Testis (tissue), 3 donors: ENCODE results near the gene AIG1. TPM values are rescaled to one million over a fixed set of nuclear protein-coding genes. Genes with fewer than 3 reads are reported as not detected.

Experiments used
- DNase-seq: peaks from one replicate; pipeline ENCODE4 v3.0.0-alpha.2; 2019
- H3K27ac ChIP-seq, 2 donors: fragments of 200-600 bp; sonication (generic); one replicate each; pipeline ENCODE4 v1.5.1; 2019
- H3K27me3 ChIP-seq: fragments of 200-600 bp; sonication (generic); one replicate; pipeline ENCODE4 v1.5.1; 2019
- H3K36me3 ChIP-seq: fragments of 200-600 bp; sonication (generic); one replicate; pipeline ENCODE4 v1.5.1; 2017; ENCODE audit warnings: low read depth; ENCODE audit errors: missing control alignments
- H3K4me1 ChIP-seq: fragments of 200-600 bp; sonication (generic); one replicate; pipeline ENCODE4 v1.5.1; 2019
- H3K4me3 ChIP-seq, 2 donors: fragments of 200-600 bp; sonication (generic); one replicate each; pipeline ENCODE4 v1.5.1; 2017 to 2019
- H3K9me3 ChIP-seq: fragments of 200-600 bp; sonication (generic); one replicate; pipeline ENCODE4 v1.5.1; 2017
- POLR2A ChIP-seq: fragments of 450-650 bp; IDR thresholded peaks from one replicate; pipeline ENCODE4 v1.6.1; 2017; ENCODE audit warnings: antibody characterized with exemption, mild to moderate bottlenecking, moderate library complexity
- WGBS, 2 donors: methylation state at CpG; one replicate each; pipeline ENCODE4 v1.1.5; 2018; 5-methylcytosine and 5-hydroxymethylcytosine counted together
- intact Hi-C: fragments of 100-400 bp; cut with DNase I; formaldehyde crosslinking; loops from one replicate; pipeline ENCODE4 v1.15.1; 2023; ENCODE audit warnings: low total_unique reads
- polyA plus RNA-seq: library from polyadenylated mRNA; stranded (reverse); fragments of 350-450 nt; fragmentation: Illumina TruSeq; extraction: RNeasy Lipid Tissue Mini Kit (QIAGEN cat#74804); gene quantifications from one replicate; pipeline ENCODE4 v1.2.3, GENCODE V29; 2014; ENCODE audit warnings: low read depth, low replicate concordance; ENCODE audit not compliant: insufficient read depth
- total RNA-seq, 2 donors: library from RNA; depleted of rRNA; stranded (reverse); fragments of >200 nt; gene quantifications; one replicate each; pipeline ENCODE4 v1.2.3, GENCODE V29; 2016
- TF ChIP-seq, protein P1 (sequence below), 3 experiments: fragments of 450-650 bp in 2 of 3; fragments of 200-600 bp in 1 of 3; sonication (generic) in 1 of 3; IDR thresholded peaks; one replicate each; pipeline ENCODE4 v1.5.1; 2016 to 2019; ENCODE audit warnings: antibody characterized with exemption in 3 of 3, mild to moderate bottlenecking in 2 of 3, moderate library complexity in 1 of 3

The AIG1 gene
- total and polyA plus RNA-seq, 3 donors from 2014 or later = 39.6 to 57.9 (median 50.7) TPM

DNA sequence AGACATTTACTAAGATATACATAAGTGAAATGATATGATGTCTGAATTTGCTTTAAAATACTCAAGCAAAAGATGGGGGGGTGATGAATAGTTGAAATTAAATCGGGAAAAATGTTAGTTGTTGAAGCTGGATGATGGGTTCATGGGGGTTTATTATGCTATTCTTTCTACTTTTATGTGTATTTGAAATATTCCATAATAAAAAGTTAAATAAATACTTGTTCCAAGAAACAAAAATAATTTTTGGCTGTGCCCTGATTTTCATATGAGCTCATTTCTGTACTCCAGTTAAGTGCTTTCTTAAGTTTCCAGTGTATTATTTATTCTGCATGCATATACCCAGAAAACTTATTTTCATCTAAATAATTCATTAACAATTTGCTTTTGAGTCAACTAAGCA lies 138.6 kb downstream of the AIG1 start:
- Histone ChIP-seq H3K4me1 (no peaks in the 10 kb centered on the region), H3K36me3 (no peaks in the 10 kb centered on the region), H3K9me3 (no peaks in the 10 kb centered on the region), H3K27me3 (no peaks in the 10 kb centered on the region), H3K4me3 (no peak overlapping the region), H3K27ac (no peak overlapping the region)
- intact Hi-C loops = no loop called here
- 73 to 76% methylated on average over 1 of the region's 1 CpG for WGBS, 2 donors
- TF ChIP-seq POLR2A = no peak
- TF ChIP-seq, protein P1, sequence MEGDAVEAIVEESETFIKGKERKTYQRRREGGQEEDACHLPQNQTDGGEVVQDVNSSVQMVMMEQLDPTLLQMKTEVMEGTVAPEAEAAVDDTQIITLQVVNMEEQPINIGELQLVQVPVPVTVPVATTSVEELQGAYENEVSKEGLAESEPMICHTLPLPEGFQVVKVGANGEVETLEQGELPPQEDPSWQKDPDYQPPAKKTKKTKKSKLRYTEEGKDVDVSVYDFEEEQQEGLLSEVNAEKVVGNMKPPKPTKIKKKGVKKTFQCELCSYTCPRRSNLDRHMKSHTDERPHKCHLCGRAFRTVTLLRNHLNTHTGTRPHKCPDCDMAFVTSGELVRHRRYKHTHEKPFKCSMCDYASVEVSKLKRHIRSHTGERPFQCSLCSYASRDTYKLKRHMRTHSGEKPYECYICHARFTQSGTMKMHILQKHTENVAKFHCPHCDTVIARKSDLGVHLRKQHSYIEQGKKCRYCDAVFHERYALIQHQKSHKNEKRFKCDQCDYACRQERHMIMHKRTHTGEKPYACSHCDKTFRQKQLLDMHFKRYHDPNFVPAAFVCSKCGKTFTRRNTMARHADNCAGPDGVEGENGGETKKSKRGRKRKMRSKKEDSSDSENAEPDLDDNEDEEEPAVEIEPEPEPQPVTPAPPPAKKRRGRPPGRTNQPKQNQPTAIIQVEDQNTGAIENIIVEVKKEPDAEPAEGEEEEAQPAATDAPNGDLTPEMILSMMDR (IDR thresholded peaks at IDR 0.05) = no peak
- DNase-seq = no peak

DNA sequence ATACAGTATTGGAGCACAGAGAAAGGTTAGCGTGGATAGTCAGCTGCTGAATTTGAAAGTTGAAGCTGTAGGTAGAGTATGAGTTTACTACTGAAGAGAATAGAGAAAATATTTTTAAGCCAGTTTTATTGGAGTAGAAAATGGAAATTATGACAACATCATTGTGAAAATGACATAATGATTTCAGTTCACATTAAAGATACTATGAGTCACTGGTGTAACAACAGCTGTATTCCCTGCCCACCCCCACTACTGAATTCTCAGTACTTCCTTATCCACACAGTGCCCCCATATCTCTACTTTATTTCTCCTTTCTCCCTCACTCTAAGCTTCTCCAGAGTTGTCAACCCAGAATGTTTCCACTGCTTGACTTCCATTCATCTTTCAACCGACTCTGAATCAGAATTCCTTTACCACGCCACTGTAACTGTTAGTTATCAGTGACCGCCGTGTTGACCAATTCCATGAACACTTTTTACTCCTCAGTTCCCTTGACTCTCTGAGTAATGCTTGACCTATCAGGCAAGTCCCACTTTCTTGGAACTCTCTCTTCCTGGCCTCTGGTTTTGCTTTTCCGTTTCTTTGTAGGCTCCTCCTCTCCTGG lies 139.6 kb downstream of the AIG1 start:
- H3K36me3 ChIP-seq = no peaks in the 10 kb centered on the region
- H3K9me3 ChIP-seq = no peaks in the 10 kb centered on the region
- H3K27me3 ChIP-seq = no peaks in the 10 kb centered on the region
- TF ChIP-seq, protein P1 (IDR thresholded peaks at IDR 0.05) = no peak
- TF ChIP-seq POLR2A = no peak
- no peak overlapping the region for H3K4me3 ChIP-seq
- intact Hi-C loops = no loop called here
- WGBS, 2 donors = 90 to 97% methylated on average over 6 of the region's 6 CpGs
- no peak overlapping the region for H3K27ac ChIP-seq
- H3K4me1 ChIP-seq = no peaks in the 10 kb centered on the region
- DNase-seq = no peak

DNA sequence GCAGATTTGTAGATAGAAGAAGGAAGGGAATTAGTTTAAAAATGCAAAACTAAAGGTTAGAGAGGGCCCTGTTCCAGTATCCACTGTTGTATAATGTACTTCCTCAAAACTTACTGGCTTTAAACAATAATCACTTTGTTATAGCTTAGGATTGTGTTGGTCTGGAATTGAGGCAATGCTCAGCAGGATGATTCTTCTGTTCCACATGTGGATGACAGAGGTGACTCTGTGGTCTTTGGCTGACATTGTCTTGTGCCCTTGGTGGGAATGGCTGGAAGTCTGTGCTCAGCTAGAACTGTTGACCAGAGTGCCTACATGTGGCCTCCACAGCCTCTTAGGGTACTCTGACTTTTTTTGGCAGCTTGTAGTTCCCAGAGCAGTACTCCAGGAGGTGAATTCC lies 143.4 kb downstream of the AIG1 start:
- TF ChIP-seq, protein P1 (IDR thresholded peaks at IDR 0.05) = no peak
- TF ChIP-seq POLR2A = no peak
- H3K27ac ChIP-seq = no peak overlapping the region
- no peak overlapping the region for H3K4me3 ChIP-seq
- no peaks in the 10 kb centered on the region for H3K27me3 ChIP-seq
- intact Hi-C loops = no loop called here
- no peaks in the 10 kb centered on the region for H3K36me3 ChIP-seq
- H3K4me1 ChIP-seq = no peaks in the 10 kb centered on the region
- H3K9me3 ChIP-seq = no peaks in the 10 kb centered on the region
- DNase-seq = no peak

DNA sequence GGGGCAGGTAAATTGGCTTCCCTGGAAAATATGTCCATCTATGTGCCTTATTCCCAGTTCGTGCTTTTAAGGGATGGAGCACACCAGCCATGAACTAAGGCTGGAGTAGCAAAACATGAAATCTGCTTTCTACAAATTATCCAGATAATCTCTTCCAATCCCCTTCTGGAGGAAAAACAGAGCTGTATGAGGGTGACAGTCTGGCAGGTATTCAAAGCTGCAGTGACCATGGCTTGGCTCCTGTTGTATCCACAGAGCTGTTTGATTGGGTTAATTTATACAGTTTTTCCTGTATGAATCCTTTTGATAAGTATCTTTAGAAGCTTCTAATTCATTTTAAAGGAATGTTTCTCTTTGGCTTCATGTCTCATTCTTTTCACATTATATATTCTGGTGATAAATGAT lies 144.4 kb downstream of the AIG1 start:
- 100% methylated on average over 1 of the region's 1 CpG for WGBS, 2 donors

More for the DNA sequence above, 144.4 kb downstream of the AIG1 start:
- Histone ChIP-seq H3K9me3 (no peaks in the 10 kb centered on the region), H3K4me1 (no peaks in the 10 kb centered on the region), H3K27me3 (no peaks in the 10 kb centered on the region), H3K4me3 (no peak overlapping the region), H3K36me3 (no peaks in the 10 kb centered on the region), H3K27ac (no peak overlapping the region)
- no peak for TF ChIP-seq POLR2A
- TF ChIP-seq, protein P1 (IDR thresholded peaks at IDR 0.05) = no peak
- intact Hi-C loops = no loop called here
- no peak for DNase-seq
